Trophoblast cell (in vitro differentiated cells and primary cell): Measurements from ENCODE around the gene HIF3A. TPM values are rescaled to one million over a fixed set of nuclear protein-coding genes. Genes with fewer than 3 reads are reported as not detected.

Experiments used
- DNase-seq, 2 donors: peaks; one replicate each; pipeline ENCODE4 v3.0.0-alpha.2; 2016
- H2AFZ ChIP-seq: 2 replicates; pipeline ENCODE4 v1.6.1; 2013; ENCODE audit warnings: low read length, moderate library complexity, mild to moderate bottlenecking; ENCODE audit not compliant: insufficient read depth, poor library complexity
- H2AK5ac ChIP-seq: 2 replicates; pipeline ENCODE4 v1.6.1; 2013; ENCODE audit warnings: mild to moderate bottlenecking, low read length
- H2BK120ac ChIP-seq: 2 replicates; pipeline ENCODE4 v1.6.1; 2013; ENCODE audit warnings: low read length, mild to moderate bottlenecking, moderate library complexity; ENCODE audit not compliant: insufficient read depth, poor library complexity
- H2BK12ac ChIP-seq: 2 replicates; pipeline ENCODE4 v1.6.1; 2013; ENCODE audit warnings: mild to moderate bottlenecking, low read length, moderate library complexity
- H2BK5ac ChIP-seq: 2 replicates; pipeline ENCODE4 v1.6.1; 2013; ENCODE audit warnings: low read length, low read depth, moderate library complexity, mild to moderate bottlenecking; ENCODE audit not compliant: poor library complexity
- H3K14ac ChIP-seq: 2 replicates; pipeline ENCODE4 v1.6.1; 2013; ENCODE audit warnings: mild to moderate bottlenecking, low read length
- H3K18ac ChIP-seq: 2 replicates; pipeline ENCODE4 v1.6.1; 2013; ENCODE audit warnings: mild to moderate bottlenecking, low read length
- H3K23ac ChIP-seq: 2 replicates; pipeline ENCODE4 v1.6.1; 2013; ENCODE audit warnings: low read length
- H3K27ac ChIP-seq: 2 replicates; pipeline ENCODE4 v1.5.1; 2013; ENCODE audit warnings: low read depth, mild to moderate bottlenecking, inconsistent platforms, low read length, moderate library complexity
- H3K27me3 ChIP-seq: 2 replicates; pipeline ENCODE4 v1.6.1; 2013; ENCODE audit warnings: inconsistent platforms, mild to moderate bottlenecking, low read length, moderate library complexity; ENCODE audit not compliant: insufficient read depth
- H3K36me3 ChIP-seq, 2 experiments: 1 replicate in 1 of 2; 2 replicates in 1 of 2; pipeline ENCODE4 v1.6.1; 2013; ENCODE audit warnings: low read length in 2 of 2, mild to moderate bottlenecking in 2 of 2, moderate library complexity in 1 of 2; ENCODE audit not compliant: insufficient read depth in 2 of 2, control insufficient read depth in 1 of 2
- H3K4ac ChIP-seq: 2 replicates; pipeline ENCODE4 v1.6.1; 2013; ENCODE audit warnings: low read depth, mild to moderate bottlenecking, low read length, moderate library complexity
- H3K4me1 ChIP-seq, 2 experiments: 1 replicate in 1 of 2; 2 replicates in 1 of 2; pipeline ENCODE4 v1.6.1; 2013; ENCODE audit warnings: low read length in 2 of 2, mild to moderate bottlenecking in 2 of 2, moderate library complexity in 1 of 2; ENCODE audit not compliant: insufficient read depth in 2 of 2, control insufficient read depth in 1 of 2
- H3K4me2 ChIP-seq: 2 replicates; pipeline ENCODE4 v1.6.1; 2013; ENCODE audit warnings: inconsistent platforms, mild to moderate bottlenecking, low read length, moderate library complexity
- H3K4me3 ChIP-seq: 2 replicates; pipeline ENCODE4 v1.5.1; 2013; ENCODE audit warnings: mild to moderate bottlenecking, low read depth, low read length, inconsistent platforms
- H3K79me1 ChIP-seq: one replicate; pipeline ENCODE4 v1.6.1; 2013; ENCODE audit warnings: low read length
- H3K79me2 ChIP-seq: 2 replicates; pipeline ENCODE4 v1.6.1; 2013; ENCODE audit warnings: low read length, mild to moderate bottlenecking; ENCODE audit not compliant: control insufficient read depth, insufficient read depth, poor library complexity
- H3K9ac ChIP-seq: 2 replicates; pipeline ENCODE4 v1.6.1; 2013; ENCODE audit warnings: mild to moderate bottlenecking, low read length
- H3K9me3 ChIP-seq: 2 replicates; pipeline ENCODE4 v1.6.1; 2013; ENCODE audit warnings: low read depth, mild to moderate bottlenecking, control low read depth, inconsistent platforms, low read length; ENCODE audit not compliant: insufficient read depth
- H4K12ac ChIP-seq: 2 replicates; pipeline ENCODE4 v1.6.1; 2013; ENCODE audit warnings: low read depth, mild to moderate bottlenecking, low read length, moderate library complexity
- H4K8ac ChIP-seq: 2 replicates; pipeline ENCODE4 v1.6.1; 2013; ENCODE audit warnings: low read depth, mild to moderate bottlenecking, low read length, moderate library complexity
- H4K91ac ChIP-seq: one replicate; pipeline ENCODE4 v1.6.1; 2013; ENCODE audit warnings: low read depth, mild to moderate bottlenecking, low read length, moderate library complexity
- WGBS: extraction: QIAGEN DNeasy Blood & Tissue Kit; methylation state at CpG from one replicate; pipeline ENCODE4 v1.1.7; 2013; ENCODE audit warnings: missing lambda C conversion rate; ENCODE audit not compliant: insufficient read length, insufficient coverage; ENCODE audit errors: extremely low coverage; 5-methylcytosine and 5-hydroxymethylcytosine counted together
- polyA plus RNA-seq: library from polyadenylated mRNA; stranded (reverse); fragments of 200-250 nt; gene quantifications from 2 replicates; pipeline ENCODE4 v1.2.3, GENCODE V29; 2013

HIF3A gene
- polyA plus RNA-seq: 7.6 and 9.8 TPM in 2 replicates

- Histone ChIP-seq H3K4ac (peak within 1 kb of the TSS; percentile 19), H2BK12ac (no peak within 1 kb of the TSS)
- WGBS: no CpG with 5 or more reads among the region's 46 CpGs
These were observed at the start of gene HIF3A for GRCh38 chr19:46296722-46297461. Gene HIF3A (plus strand): TSS chr19:46297042. CDS start chr19:46297077, 35 bp downstream.

DNA sequence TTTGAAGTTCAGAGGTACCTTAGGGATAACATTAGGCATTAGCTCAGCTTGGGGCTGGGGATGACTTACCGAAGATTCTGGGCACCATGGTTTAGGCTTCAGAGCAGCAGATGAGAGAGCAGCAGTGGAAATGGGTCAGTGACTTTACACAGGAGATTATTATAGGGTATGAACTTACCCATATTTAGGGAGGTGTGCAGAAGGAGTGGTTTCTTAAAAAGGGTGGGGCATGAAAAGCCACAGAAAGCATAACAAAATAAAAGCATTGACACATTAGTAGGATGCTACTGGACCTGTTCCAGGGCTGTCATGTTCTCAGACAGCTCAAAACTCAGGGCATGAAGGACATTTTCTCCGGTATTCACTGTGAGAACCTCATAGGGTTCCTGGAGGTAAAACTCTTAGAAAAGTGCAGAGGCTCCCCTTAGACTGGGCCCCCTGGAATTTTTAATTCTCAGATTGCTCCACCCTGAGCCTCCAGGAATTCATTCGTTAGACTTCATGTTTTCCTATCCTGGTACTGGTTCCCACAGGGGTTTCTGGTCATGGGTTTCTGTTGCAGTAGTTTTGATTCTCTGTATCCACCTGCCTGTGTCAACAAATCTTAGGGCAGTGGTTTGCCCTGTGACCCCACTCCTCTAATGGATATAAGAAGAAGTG, 46.6 kb upstream of the HIF3A start:
- H3K27me3 ChIP-seq: no peaks in the 10 kb centered on the region
- H3K9me3 ChIP-seq: no peaks in the 10 kb centered on the region
- no CpG with 5 or more reads among the region's 3 CpGs for WGBS
- H3K4me2 ChIP-seq: no peak overlapping the region
- H4K8ac ChIP-seq: no peak overlapping the region
- H3K36me3 ChIP-seq: no peaks in the 10 kb centered on the region
- H3K27ac ChIP-seq: no peak overlapping the region
- no peak overlapping the region for H3K9ac ChIP-seq
- H2BK12ac ChIP-seq: no peak overlapping the region
- no peak overlapping the region for H2AK5ac ChIP-seq
- H3K4ac ChIP-seq: no peak overlapping the region
- DNase-seq: no peak
- H3K4me3 ChIP-seq: no peak overlapping the region
- no peaks in the 10 kb centered on the region for H3K79me2 ChIP-seq
- H4K91ac ChIP-seq: no peak overlapping the region
- H4K12ac ChIP-seq: no peak overlapping the region
- no peaks in the 10 kb centered on the region for H3K79me1 ChIP-seq
- no peak overlapping the region for H3K18ac ChIP-seq
- H2AFZ ChIP-seq: no peak overlapping the region
- H2BK120ac ChIP-seq: no peak overlapping the region
- H2BK5ac ChIP-seq: no peak overlapping the region
- no peak overlapping the region for H3K14ac ChIP-seq
- H3K23ac ChIP-seq: no peak overlapping the region
- no peaks in the 10 kb centered on the region for H3K4me1 ChIP-seq

More at GRCh38 chr19:46296722-46297461, at the start of gene HIF3A:
- Histone ChIP-seq H3K79me2 (peaks cover 2% of the 10 kb centered on the region), H2BK5ac (no peak within 1 kb of the TSS), H2AK5ac (no peak within 1 kb of the TSS), H3K14ac (no peak within 1 kb of the TSS), H4K91ac (peak within 1 kb of the TSS; percentile 27), H3K4me1 (peaks cover 3 to 7% of the 10 kb centered on the region in 2 experiments), H3K36me3 (no peaks in the 10 kb centered on the region), H3K27me3 (no peaks in the 10 kb centered on the region), H3K4me2 (peak within 1 kb of the TSS; percentile 96), H2BK120ac (no peak within 1 kb of the TSS), H2AFZ (peak within 1 kb of the TSS; percentile 95), H3K27ac (no peak within 1 kb of the TSS), H4K8ac (peak within 1 kb of the TSS; percentile 75), H3K23ac (no peak within 1 kb of the TSS), H3K9ac (peak within 1 kb of the TSS; percentile 33), H4K12ac (peak within 1 kb of the TSS; percentile 22), H3K18ac (peak within 1 kb of the TSS; percentile 2), H3K4me3 (peak within 1 kb of the TSS; percentile 73), H3K79me1 (peaks cover 6% of the 10 kb centered on the region), H3K9me3 (no peaks in the 10 kb centered on the region)
- no peak for DNase-seq

GRCh38 chr19:46251416-46251815, 45.4 kb upstream of the HIF3A start:
- Histone ChIP-seq H2BK5ac (no peak overlapping the region), H3K18ac (no peak overlapping the region), H4K8ac (no peak overlapping the region), H4K12ac (no peak overlapping the region), H2AFZ (no peak overlapping the region), H3K4me1 (no peaks in the 10 kb centered on the region), H3K14ac (no peak overlapping the region), H3K23ac (no peak overlapping the region), H3K79me1 (no peaks in the 10 kb centered on the region), H3K4me3 (no peak overlapping the region), H3K9ac (no peak overlapping the region), H3K27ac (no peak overlapping the region), H3K79me2 (no peaks in the 10 kb centered on the region), H2BK12ac (no peak overlapping the region), H2BK120ac (no peak overlapping the region), H3K4me2 (no peak overlapping the region), H2AK5ac (no peak overlapping the region), H3K36me3 (no peaks in the 10 kb centered on the region), H3K27me3 (no peaks in the 10 kb centered on the region), H3K4ac (no peak overlapping the region), H4K91ac (no peak overlapping the region), H3K9me3 (no peaks in the 10 kb centered on the region)
- DNase-seq: peak; percentile 68 to 80
- no CpG with 5 or more reads among the region's 5 CpGs for WGBS

- Histone ChIP-seq H3K4ac (no peak overlapping the region), H2AFZ (no peak overlapping the region), H3K27ac (no peak overlapping the region), H3K27me3 (no peaks in the 10 kb centered on the region), H2BK120ac (no peak overlapping the region), H3K9ac (no peak overlapping the region), H3K36me3 (no peaks in the 10 kb centered on the region), H3K18ac (no peak overlapping the region), H2BK12ac (no peak overlapping the region), H3K9me3 (no peaks in the 10 kb centered on the region), H3K23ac (no peak overlapping the region), H3K79me2 (no peaks in the 10 kb centered on the region), H3K79me1 (no peaks in the 10 kb centered on the region), H3K14ac (no peak overlapping the region), H3K4me2 (no peak overlapping the region), H2AK5ac (no peak overlapping the region), H4K91ac (no peak overlapping the region), H3K4me1 (no peaks in the 10 kb centered on the region), H2BK5ac (no peak overlapping the region), H4K8ac (no peak overlapping the region), H3K4me3 (no peak overlapping the region), H4K12ac (no peak overlapping the region)
- no CpG with 5 or more reads among the region's 4 CpGs for WGBS
- DNase-seq: peak in 1 of 2 donors; percentile 35
These were observed 42.1 kb upstream of the HIF3A start for GRCh38 chr19:46254776-46255175.
